ENCODE data around the gene ENDOG.
"Not testable (repeated sequence)": the region's sequence is repeated elsewhere in the genome, so short reads cannot be mapped to it uniquely, and the experiment has no call there.

ENDOG gene

DNA sequence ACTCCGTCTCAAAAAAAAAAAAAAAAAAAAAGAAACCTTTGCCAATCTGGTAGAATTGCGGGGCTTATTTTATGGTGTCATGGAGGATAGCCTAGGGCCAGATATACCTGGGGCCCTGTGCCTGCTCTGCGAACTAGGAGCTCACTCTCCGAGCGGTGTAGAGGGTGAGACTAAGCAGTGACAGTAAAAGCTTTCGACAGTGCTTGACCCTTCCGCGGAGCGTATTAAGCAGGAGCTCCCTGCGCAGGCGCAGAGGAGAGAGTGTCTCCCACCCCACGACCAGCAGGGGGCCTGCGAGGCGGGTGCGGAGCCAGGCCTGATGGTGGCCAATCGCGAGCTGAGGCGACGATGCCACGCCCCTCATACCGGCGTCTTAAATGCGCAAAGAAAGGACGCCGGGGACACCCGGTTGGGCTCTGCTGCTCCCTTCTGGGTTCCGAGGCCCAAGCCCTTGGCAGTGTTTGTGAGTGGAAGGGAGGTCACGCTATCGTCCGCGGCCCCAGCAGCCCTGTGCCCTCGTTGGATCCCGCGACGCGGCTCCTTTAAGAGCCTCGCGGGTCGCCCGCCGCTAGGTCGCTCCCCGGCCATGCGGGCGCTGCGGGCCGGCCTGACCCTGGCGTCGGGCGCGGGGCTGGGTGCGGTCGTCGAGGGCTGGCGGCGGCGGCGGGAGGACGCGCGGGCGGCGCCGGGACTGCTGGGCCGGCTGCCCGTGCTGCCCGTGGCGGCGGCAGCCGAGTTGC is at the start of gene ENDOG:
TSS of gene ENDOG (plus strand) at position 402 of the 740 bp plus-strand sequence. CDS start at position 587, 185 bp downstream.
- DNase-seq = peak; percentile 87 to 88

DNA sequence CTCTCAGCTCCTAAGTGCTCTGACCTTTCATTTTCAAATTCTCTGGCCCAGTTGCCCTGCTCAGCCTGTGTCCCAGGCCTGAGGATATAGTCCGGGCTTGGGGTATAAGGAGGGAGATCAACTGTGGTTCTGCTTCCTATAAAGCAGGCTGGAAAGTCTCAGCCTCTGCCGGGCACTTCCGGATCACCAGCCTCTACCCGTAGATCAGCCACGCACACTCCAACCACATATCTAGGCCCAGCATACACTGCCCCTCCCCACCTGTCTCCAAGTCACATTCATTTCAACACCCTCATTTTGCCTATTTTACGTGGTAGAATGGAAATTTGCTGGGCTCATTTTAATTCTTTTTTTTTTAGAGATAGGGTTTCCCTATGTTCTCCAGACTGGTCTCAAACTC is 49.7 kb upstream of the ENDOG start:
- DNase-seq = no peak

DNA sequence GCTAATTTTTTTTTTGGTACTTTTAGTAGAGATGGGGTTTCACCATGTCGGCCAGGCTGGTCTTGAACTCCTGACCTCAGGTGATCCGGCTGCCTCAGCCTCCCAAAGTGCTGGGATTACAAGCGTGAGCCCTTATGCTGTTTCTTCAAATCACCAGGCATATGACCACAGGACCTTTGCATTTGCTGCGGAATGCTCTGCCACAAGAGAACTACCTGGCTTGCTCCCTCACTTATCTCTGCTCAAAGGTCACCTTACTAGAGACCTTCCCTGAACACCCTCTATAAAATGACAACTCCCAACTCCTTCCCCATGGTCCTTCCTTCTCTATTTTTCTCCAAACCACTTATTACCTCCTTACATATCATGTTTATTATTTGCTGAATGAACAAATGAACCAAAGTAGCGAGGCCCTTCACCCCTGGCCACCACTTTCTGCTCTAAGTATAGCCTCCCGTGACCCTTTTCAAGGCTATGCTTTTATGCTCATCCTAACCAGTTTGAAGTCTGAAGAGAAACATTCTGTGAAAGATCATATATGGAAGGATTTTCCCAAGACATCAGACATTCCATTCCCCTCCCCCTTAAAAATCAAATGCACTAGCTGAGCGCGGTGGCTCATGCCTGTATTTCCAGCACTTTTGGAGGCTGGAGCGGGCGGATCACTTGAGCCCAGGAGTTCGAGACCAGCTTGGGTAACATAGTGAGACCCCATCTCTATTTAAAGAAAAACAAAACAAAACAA is 47.8 kb upstream of the ENDOG start:
- DNase-seq = no peak

GRCh38 chr9:128771094-128771721 is 47.1 kb upstream of the ENDOG start:
- no peak for DNase-seq

- peak; percentile 37 to 48 for DNase-seq
Observed at GRCh38 chr9:128771745-128772519, 46.4 kb upstream of the ENDOG start, which contains the start of gene ZER1. Gene ZER1 (minus strand): TSS chr9:128771927. CDS start chr9:128755565, 16,362 bp downstream.

- DNase-seq = no peak
Observed at GRCh38 chr9:128773049-128773448, 45.3 kb upstream of the ENDOG start.

- no peak for DNase-seq
Observed at GRCh38 chr9:128774804-128775203, 43.5 kb upstream of the ENDOG start.

GRCh38 chr9:128780093-128780492 is 38.2 kb upstream of the ENDOG start:
- DNase-seq = not testable (repeated sequence)

DNA sequence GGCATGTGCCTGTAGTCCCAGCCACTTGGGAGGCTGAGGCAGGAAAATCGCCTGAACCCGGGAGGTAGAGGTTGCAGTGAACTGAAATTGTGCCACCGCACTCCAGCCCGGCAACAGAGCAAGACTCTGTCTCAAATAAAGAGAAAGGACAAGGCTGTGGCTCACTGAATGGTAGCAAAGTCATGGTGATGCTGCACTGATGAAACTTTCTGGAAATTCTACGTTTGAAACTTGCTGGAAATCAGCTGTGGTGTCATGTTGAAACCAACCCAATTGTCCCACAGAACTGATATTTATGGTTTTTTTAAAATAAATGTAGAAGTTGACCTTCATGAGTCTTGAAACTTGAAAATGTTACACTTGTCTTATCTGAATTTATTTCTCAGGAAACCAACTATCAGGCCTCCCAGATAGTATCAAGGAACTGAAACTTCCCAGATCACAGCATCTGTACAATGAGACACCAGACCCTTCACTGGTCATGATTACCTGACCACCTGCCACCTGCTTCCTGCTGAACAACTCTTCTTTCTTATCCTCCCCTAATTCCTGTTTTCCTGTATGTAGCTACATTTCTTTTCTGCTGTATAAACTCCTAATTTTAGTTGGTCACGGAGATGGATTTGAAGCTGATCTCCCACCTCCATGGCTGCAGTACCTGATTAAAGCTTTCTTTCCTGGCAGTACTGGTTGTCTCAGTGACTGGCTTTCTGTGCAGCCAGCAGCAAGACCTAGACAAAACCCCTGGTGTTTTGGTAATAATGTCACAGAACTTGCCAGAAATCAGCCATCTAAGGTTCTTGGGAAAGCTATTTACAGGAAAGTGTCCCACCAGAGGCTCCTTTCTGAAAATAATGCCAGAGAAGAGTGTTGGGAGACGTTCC is 36.9 kb upstream of the ENDOG start:
- no peak for DNase-seq

DNA sequence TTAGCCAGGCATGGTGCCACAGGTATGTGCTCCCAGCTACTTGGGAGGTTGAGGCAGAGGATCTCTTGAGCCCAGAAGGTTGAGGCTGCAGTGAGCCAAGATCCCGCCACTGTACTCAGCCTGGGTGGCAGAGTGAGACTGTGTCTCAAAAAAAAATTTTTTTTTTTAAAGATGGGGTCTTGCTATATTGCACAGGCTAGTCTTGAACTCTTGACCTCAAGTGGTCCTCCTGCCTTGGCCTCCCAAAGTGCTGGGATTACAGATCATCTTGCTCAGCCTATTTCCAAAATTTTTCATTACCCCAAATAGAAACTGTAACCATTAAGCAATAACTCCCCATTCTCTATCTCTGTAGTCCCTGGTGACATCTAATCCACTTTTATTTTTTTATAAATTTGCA is 35.6 kb upstream of the ENDOG start:
- no peak for DNase-seq

DNA sequence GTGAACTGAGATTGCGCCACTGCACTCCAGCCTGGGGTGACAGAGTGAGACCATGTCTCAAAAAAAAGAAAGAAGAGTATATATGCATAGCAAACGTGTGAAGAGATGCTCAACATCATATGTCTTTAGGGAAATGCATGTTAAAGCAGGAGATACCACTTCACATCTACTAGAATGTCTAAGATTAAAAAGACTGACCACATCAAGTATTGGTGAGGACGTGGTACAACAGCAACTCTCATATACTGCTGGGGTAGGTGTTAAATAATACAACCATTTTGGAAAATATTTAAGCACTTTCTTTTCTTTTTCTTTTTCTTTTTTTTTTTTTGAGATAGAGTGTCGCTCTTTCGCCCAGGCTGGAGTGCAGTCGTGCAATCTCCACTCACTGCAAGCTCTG is 32.9 kb upstream of the ENDOG start:
- DNase-seq = no peak

GRCh38 chr9:128786681-128787601 is 31.4 kb upstream of the ENDOG start, which contains the start of gene TBC1D13:
Gene TBC1D13 (plus strand): TSS chr9:128787253. CDS start chr9:128787354, 101 bp downstream.
- peak; percentile 30 to 50 for DNase-seq

DNA sequence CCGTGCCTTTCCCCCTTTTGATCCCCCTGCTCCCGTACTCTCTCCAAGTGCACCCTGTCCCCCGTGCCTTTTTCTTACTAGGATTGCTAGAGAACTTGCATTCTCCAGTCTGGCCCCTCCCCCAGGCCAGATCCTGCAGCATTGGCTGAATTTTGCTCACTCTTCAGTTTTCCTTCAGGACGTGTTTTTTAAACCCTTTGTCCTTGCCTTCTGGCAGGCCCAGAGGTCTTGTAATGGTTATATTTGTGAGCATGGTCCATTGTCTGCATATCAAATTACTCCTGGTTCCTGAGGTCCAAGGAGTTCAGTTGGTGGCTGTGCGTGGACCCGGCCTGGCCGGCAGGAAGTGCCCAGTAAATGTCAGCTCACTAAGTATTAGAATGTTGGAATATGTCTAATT is 30.6 kb upstream of the ENDOG start:
- DNase-seq = no peak

DNA sequence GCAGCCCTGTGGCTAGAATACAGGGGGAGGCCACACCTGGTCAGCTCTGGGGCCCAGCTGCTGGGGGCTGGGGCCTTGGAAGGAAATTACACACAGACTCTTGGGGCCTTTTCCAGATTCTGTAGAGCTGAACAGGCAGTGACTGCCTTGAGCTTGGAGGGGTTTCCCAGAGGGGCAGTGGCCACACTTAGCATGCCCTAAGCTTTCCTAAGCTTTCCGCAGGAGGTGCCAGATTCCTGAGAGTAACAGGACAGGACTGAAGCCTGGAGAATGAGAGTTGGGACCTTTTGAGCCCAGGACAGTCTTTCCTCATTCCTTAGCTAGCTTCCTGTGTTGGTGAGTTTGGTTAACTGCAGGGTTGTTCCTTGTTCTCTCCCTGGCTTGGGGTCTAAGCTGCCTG is 29.9 kb upstream of the ENDOG start:
- no peak for DNase-seq

- no peak for DNase-seq
Observed at GRCh38 chr9:128790536-128790935, 27.8 kb upstream of the ENDOG start.

- DNase-seq = no peak
Observed at GRCh38 chr9:128792134-128792533, 26.2 kb upstream of the ENDOG start.

GRCh38 chr9:128792978-128793686 is 25.2 kb upstream of the ENDOG start:
- DNase-seq = no peak

GRCh38 chr9:128794961-128795360 is 23.3 kb upstream of the ENDOG start:
- DNase-seq = not testable (repeated sequence)

DNA sequence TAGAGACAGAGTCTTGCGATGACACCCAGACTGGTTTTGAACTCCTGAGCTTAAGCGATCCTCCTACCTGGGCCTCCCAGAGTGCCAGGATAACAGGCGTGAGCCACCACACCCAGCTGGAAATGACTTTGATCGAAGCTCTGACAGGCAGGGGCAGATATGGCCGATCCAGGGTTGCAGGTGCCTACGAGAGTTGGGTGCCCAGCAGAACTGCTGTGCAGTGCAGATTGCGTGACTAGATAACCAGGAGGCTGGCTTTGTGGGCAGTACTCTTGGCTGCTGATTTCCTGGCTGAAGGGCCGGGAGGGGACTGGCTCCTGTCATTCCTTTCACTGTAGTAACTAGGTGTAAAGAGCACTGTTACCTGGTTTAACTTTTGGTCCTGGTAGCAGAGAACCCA is 19.4 kb upstream of the ENDOG start:
- no peak for DNase-seq

DNA sequence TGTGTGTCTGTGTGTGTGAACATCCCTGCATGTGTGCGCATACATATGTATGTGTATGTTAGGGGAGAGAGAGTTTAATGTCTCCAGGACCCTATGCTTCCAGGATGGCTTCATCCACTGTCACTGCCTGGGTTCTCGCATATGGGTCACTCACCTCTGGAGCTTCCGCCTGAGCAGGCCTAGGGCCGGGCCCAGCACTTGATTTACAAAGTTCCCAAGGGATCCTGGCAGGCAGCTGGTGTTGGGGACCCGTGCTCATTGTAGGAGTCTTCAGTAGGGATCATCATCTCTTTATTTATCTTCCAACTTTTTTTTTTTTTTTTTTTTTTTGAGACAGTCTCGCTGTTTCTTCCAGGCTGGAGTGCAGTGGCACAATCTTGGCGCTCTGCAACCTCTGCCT is 18.2 kb upstream of the ENDOG start:
- no peak for DNase-seq

Data from NCI-H187 (cell line).